ENCODE results near the gene IGFBP3. TPM values are rescaled to one million over a fixed set of nuclear protein-coding genes. Genes with fewer than 3 reads are reported as not detected.

The IGFBP3 gene
- total and polyA plus RNA-seq, 2 donors = 150 to 183 TPM

DNA sequence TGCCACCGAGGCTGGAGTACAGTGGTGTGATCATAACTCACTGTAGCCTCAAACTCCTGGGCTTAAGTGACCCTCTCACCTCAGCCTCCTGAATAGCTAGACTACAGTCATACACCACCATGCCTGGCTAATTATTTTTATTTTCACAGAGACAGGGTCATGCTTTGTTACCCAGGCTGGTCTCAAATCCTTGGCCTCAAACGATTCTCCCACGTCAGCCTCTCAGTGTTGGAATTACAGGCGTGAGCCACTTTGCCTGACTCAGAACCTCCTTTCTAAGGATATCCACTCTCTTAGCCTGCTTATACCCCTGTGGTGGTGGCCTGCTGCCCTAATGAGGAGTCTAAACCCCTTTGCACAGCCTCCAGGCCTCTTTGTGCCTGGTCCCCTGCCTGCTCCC lies 36.9 kb downstream of the IGFBP3 start:
- Histone ChIP-seq H3K36me3 (ENCODE audit: insufficient read depth) (no peaks in the 10 kb centered on the region), H3K4me1 (ENCODE audit: insufficient read depth) (no peaks in the 10 kb centered on the region), H3K4me3 (ENCODE audit: low read depth, low read length) (no peak overlapping the region), H3K27ac (ENCODE audit: low read depth) (no peak overlapping the region)
- DNase-seq (ENCODE audit: extremely low spot score) = no peak
- WGBS = 87% methylated on average over 4 of the region's 4 CpGs

DNA sequence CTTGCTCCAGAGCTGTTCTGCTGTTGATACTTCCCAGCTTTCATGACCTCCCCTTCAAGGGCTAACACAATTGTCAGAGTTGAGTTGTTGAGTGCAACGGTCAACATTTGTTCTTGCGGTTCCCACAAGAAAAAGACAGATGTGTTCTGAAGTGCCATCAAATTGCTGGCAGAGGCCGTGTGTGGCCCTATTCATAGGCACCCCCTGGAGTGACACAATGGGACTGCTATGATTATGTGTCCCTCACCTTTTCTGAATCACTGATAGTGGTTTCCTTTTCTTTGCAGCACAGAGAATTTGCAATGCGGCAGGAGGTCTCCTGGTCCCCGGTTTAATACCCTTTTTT lies 38.6 kb downstream of the IGFBP3 start:
- Histone ChIP-seq H3K4me3 (ENCODE audit: low read depth, low read length) (no peak overlapping the region), H3K36me3 (ENCODE audit: insufficient read depth) (no peaks in the 10 kb centered on the region), H3K27ac (ENCODE audit: low read depth) (no peak overlapping the region), H3K4me1 (ENCODE audit: insufficient read depth) (no peaks in the 10 kb centered on the region)
- WGBS = 75% methylated on average over 5 of the region's 5 CpGs
- no peak for DNase-seq (ENCODE audit: extremely low spot score)

DNA sequence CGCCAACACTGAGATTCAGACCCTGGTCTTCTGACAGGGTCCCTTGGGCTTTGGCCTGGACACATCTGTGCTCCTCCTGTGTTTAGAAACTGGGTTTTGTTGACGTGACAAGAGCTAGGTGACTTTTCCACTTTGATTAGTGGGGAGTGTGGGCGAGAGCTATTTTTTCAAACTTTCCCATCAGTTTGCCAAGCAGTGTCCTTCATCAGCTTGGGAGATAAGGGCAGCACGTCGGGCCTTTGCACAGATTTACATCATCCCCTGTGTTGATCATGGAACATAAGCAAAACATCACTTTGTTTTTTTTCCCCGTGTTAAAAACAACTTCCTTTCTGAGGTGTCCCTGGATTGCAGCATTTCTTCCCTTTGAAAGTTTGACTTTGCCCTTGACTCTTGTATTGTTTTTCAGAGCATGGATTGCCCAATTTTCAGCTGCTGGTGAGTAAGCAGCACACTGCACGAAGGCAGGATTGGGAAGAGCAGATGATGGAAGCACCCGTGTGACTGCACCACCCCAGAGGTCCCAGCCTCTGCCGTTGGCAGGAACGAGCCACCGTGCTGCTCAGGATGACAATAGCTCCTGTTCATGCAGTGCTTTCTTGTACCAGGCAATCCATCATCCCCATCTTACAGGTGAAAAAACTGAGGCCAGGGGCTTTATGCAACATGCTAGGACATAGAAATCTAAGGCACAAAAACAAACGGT lies 39.2 kb downstream of the IGFBP3 start:
- no peak for DNase-seq (ENCODE audit: extremely low spot score)
- H3K4me1 ChIP-seq (ENCODE audit: insufficient read depth) = no peaks in the 10 kb centered on the region
- H3K27ac ChIP-seq (ENCODE audit: low read depth) = no peak overlapping the region
- WGBS = 74% methylated on average over 12 of the region's 12 CpGs
- no peak overlapping the region for H3K4me3 ChIP-seq (ENCODE audit: low read depth, low read length)
- H3K36me3 ChIP-seq (ENCODE audit: insufficient read depth) = no peaks in the 10 kb centered on the region

DNA sequence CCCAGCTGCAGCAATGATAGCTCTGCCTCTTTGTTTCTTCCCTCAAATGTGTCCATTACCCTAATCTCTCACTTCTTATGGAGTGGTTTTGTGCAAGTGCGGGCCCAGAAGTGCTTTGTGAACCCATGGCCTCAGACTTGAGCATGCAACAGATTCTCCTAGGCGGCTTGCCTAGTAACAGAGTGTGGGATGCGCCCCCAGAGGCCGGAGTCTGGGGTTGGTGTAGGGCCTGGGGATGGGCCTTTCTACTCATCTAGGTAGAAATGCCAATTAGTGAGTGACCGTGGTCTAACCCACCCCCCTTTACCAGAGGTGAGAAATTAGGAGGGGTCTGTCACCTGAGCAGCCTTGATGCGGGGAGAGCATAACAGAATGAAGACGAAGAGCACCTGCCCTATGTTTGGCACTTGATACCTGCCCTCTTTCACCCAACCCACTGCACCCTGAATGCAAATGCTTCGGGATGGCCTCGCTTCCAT lies 39.8 kb downstream of the IGFBP3 start:
- Histone ChIP-seq H3K27ac (ENCODE audit: low read depth) (no peak overlapping the region), H3K4me1 (ENCODE audit: insufficient read depth) (no peaks in the 10 kb centered on the region)
- DNase-seq (ENCODE audit: extremely low spot score) = no peak

DNA sequence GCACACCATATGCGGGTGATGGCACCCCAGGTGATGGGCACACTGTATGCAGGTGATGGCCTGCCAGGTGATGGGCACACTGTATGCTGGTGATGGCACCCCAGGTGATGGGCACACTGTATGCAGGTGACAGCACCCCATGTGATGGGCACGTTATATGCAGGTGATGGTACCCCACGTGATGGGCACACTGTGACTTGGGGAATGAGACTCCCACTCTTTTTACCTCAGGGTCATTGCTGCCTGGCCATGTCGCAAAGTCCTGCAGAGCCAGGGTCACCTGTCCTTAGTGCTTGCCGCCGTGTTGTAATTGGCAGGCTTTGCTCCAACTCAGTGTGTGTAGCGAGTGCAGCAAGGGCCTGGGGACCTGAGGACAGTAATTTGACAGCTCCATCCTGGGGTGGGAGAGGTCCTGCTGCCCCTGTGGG lies 40.6 kb downstream of the IGFBP3 start:
- Histone ChIP-seq H3K36me3 (ENCODE audit: insufficient read depth) (no peaks in the 10 kb centered on the region), H3K4me1 (ENCODE audit: insufficient read depth) (no peaks in the 10 kb centered on the region), H3K27ac (ENCODE audit: low read depth) (no peak overlapping the region), H3K4me3 (ENCODE audit: low read depth, low read length) (no peak overlapping the region)
- DNase-seq (ENCODE audit: extremely low spot score) = no peak
- 93% methylated on average over 7 of the region's 7 CpGs for WGBS

More for the DNA sequence above, 39.8 kb downstream of the IGFBP3 start:
- 91% methylated on average over 9 of the region's 9 CpGs for WGBS
- Histone ChIP-seq H3K36me3 (ENCODE audit: insufficient read depth) (no peaks in the 10 kb centered on the region), H3K4me3 (ENCODE audit: low read depth, low read length) (no peak overlapping the region)

DNA sequence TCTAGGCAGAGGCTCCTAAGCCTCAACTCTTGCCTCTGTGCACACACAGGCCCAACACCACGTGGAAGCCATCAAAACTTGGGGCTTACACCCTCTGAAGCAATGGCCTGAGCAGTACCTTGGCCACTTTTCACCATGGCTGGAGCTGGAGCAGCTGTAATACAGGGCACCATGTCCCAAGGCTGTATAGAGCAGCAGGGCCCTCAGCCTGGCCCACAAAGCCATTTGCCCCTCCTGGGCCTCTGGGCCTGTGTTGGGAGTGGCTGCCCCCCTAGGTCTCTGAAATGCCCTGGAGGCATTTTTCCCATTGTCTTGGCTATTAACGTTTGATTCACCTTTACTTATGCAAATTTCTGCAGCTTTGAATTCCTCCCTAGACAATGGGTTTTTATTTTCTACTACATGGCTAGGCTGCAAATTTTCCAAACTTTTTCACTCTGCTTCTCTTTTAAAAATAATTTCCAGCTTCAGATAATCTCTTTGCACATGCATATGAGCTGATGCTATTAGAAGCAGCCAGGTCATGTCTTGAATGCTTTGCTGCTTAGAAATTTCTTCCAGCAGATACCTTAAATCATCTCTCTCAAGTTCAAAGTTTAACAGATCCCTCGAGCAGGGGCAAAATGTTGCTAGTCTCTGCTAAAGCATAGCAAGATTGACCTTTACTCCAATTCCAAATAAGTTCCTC lies 42.5 kb downstream of the IGFBP3 start:
- H3K27ac ChIP-seq (ENCODE audit: low read depth) = no peak overlapping the region
- no peak for DNase-seq (ENCODE audit: extremely low spot score)
- 51% methylated on average over 3 of the region's 3 CpGs for WGBS

DNA sequence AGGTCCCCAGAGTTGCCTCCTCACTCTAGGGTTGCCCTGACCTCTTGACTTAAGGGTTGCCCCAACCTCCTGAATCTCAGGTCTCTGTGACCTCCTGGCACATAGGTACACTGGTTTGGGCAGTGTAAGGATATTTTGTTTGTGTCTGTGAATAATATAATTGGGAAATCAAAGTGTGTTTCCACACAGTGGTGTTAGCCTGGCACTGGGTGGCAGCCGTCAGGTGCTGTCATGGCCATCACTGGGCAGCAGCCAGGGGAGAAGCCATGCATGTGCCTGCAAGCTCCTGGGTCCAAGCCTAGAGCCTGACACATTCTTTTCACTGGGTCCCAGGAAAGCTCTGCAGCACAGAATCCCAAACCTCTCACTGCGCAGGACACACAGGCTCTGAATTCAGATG lies 44.6 kb downstream of the IGFBP3 start:
- H3K36me3 ChIP-seq (ENCODE audit: insufficient read depth) = no peaks in the 10 kb centered on the region
- no peak overlapping the region for H3K27ac ChIP-seq (ENCODE audit: low read depth)
- no peak overlapping the region for H3K4me3 ChIP-seq (ENCODE audit: low read depth, low read length)
- H3K4me1 ChIP-seq (ENCODE audit: insufficient read depth) = no peaks in the 10 kb centered on the region
- no peak for DNase-seq (ENCODE audit: extremely low spot score)
- 92% methylated on average over 2 of the region's 2 CpGs for WGBS

More for the DNA sequence above, 42.5 kb downstream of the IGFBP3 start:
- no peak overlapping the region for H3K4me3 ChIP-seq (ENCODE audit: low read depth, low read length)
- H3K36me3 ChIP-seq (ENCODE audit: insufficient read depth) = no peaks in the 10 kb centered on the region
- no peaks in the 10 kb centered on the region for H3K4me1 ChIP-seq (ENCODE audit: insufficient read depth)

DNA sequence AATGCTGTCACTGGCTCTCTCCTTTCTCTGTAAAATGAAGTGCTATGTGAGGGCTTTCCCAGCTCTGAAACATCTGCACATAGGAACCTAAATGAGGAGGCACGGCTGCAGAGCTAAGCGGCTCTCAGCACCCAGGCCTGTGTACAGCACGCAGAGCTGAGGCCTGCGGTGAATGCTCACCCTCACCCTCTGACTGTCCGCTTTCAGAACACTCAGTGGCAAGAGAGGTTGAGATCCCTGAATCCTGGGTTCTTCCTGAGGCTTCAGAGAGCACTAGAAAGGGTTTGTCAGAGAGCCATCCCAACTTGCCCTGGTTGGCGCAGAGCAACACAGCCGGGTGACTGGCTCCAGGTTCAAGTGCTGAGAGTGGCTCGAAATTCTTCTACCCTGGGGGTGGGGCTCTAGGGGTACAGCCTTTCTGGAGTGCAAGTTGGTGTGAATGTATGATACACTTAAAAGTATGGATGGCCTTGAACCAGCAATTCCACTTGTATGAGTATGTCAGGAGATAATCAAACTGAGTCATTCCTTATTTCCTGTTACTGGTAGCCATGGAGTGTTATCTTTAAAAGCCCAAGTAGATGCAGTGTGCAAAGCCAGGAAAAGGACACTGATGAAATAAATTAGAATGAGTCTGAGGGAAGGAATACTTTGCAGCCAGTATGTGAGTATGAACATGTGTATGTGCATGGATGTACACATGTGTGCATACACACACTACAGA lies 46.5 kb downstream of the IGFBP3 start:
- Histone ChIP-seq H3K4me3 (ENCODE audit: low read depth, low read length) (no peak overlapping the region), H3K4me1 (ENCODE audit: insufficient read depth) (no peaks in the 10 kb centered on the region), H3K36me3 (ENCODE audit: insufficient read depth) (no peaks in the 10 kb centered on the region), H3K27ac (ENCODE audit: low read depth) (no peak overlapping the region)
- no peak for DNase-seq (ENCODE audit: extremely low spot score)
- WGBS = 92% methylated on average over 8 of the region's 8 CpGs

DNA sequence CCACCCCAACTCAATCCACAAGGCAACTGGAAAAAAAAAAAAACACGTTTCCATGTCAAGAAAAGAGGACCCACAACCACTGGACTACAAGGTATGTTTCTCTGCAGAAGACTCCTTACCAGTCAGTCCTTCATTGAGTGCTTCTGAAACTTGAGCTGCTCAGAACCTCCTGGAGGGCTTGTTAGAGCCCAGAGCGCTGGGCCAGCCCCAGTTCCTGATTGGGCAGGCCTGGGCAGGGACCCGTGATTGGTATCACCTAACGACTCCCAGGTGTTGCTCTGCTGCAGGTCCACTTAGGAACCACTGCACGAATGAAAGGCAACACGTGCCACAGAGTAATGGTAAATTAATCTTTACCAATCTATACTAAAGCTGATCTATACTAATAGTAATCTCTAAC lies 47.7 kb downstream of the IGFBP3 start:
- no peak for DNase-seq (ENCODE audit: extremely low spot score)
- WGBS = 75% methylated on average over 6 of the region's 6 CpGs
- H3K4me1 ChIP-seq (ENCODE audit: insufficient read depth) = no peaks in the 10 kb centered on the region
- no peaks in the 10 kb centered on the region for H3K36me3 ChIP-seq (ENCODE audit: insufficient read depth)
- no peak overlapping the region for H3K4me3 ChIP-seq (ENCODE audit: low read depth, low read length)
- H3K27ac ChIP-seq (ENCODE audit: low read depth) = no peak overlapping the region

DNA sequence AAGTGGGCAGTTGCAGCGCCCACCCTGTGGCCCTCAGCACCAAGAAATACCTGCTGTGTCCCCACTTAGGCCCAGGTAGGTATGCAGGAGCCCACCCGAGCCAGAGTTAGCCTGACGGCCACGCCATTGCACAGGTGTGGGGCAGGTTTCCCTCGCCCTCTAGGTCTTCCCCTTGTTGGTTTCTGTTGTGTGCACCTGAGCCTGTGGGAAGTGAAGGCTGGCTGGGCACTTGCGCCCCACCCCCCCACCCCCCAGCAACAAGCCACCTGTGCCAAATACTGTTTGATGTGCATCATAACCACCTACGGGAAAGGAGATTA lies 48.1 kb downstream of the IGFBP3 start, which contains the start of gene CCDC201:
CCDC201 (minus strand) TSS at position 48 of the 320 bp plus-strand sequence. CDS start 75 bp downstream, outside the sequence.
- Histone ChIP-seq H3K4me3 (ENCODE audit: low read depth, low read length) (no peak within 1 kb of the TSS), H3K27ac (ENCODE audit: low read depth) (no peak within 1 kb of the TSS), H3K4me1 (ENCODE audit: insufficient read depth) (no peaks in the 10 kb centered on the region), H3K36me3 (ENCODE audit: insufficient read depth) (no peaks in the 10 kb centered on the region)
- WGBS = 96% methylated on average over 7 of the region's 7 CpGs
- DNase-seq (ENCODE audit: extremely low spot score) = no peak

DNA sequence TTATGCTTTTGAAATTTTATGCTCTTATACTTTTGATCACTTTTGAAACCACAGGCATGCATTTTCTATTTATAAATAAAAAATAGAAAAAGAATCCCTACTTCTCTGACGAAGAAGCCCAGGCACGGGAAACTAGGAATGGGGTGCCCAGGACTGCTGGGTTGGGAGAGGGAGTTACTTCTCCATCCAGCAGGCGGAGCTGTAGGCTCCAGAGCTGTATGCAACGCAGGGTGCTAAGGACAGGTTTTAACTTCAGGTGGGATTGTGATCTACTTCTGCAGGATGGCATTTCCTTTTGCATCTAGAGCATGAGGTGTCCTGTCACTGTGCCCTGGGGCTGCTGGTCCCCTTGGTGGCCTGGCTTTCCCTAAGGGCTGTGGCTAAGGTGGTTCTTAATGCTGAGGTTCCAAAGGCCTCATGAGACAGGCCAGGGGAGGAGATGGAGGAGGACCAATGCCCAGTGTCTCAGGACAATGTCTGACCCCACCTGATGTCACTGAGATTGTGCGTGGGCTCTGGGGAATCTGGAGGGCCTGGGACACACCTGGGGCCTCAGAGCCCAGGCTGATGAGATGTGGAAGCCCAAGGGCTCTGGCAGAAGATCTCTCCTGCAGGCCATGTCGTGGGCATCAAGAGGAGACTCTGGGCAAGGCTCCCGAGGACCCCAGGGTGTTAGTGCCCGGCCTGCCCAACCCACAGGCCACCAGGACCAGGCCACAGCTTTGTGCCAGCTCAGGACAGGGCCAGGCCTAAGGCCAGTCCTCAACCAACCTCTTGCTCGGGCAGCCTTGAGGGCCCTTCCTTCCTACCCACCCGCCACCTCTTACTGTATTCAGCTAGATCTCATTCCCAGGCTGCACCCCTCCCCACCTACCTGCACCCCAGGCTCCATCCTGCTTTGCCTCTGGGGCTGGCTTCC lies 48.7 kb downstream of the IGFBP3 start:
- Histone ChIP-seq H3K4me1 (ENCODE audit: insufficient read depth) (no peaks in the 10 kb centered on the region), H3K4me3 (ENCODE audit: low read depth, low read length) (no peak overlapping the region), H3K36me3 (ENCODE audit: insufficient read depth) (no peaks in the 10 kb centered on the region), H3K27ac (ENCODE audit: low read depth) (no peak overlapping the region)
- 79% methylated on average over 10 of the region's 10 CpGs for WGBS
- no peak for DNase-seq (ENCODE audit: extremely low spot score)

DNA sequence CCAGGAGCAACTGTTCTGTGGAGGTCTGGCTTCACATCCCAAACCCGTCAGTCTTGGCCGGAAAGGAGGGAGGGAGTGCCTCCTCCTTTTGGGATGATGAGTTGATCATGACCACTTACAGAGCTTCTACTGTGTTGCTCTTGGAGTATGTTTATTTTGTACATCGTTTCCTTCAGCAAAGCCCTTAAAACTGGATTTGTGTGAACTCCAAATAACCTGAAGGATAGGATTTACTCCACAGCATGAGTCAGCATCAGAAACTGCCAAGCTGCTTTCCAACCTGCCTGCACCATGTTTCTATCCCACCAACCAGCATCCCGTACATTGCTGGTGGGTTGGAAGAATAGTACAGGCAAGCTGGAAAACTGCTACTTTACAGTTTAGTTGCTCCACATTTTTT lies 51.6 kb downstream of the IGFBP3 start:
- DNase-seq (ENCODE audit: extremely low spot score) = no peak
- WGBS = 43% methylated on average over 4 of the region's 4 CpGs
- Histone ChIP-seq H3K27ac (ENCODE audit: low read depth) (no peak overlapping the region), H3K4me3 (ENCODE audit: low read depth, low read length) (no peak overlapping the region), H3K36me3 (ENCODE audit: insufficient read depth) (no peaks in the 10 kb centered on the region), H3K4me1 (ENCODE audit: insufficient read depth) (no peaks in the 10 kb centered on the region)

DNA sequence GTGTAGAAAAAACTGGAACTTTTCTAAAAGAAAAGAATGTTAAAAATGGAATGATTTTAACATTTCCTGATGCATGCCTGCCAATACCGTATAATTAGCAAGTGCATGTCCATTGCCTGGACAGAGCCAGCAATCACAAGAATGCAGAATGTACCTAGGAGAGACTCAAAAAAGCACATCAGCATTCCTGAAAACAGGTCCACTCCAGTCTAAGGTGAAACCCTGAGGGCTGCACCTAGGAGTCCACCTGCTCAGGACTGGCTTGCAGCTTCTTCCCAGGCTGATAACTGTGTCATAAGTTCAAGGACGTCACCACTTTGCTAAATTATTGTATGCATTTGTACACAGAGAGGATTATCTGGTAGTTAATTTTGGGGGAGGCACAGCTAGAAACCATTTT lies 53.6 kb downstream of the IGFBP3 start:
- Histone ChIP-seq H3K27ac (ENCODE audit: low read depth) (no peak overlapping the region), H3K4me1 (ENCODE audit: insufficient read depth) (no peaks in the 10 kb centered on the region), H3K4me3 (ENCODE audit: low read depth, low read length) (no peak overlapping the region), H3K36me3 (ENCODE audit: insufficient read depth) (no peaks in the 10 kb centered on the region)
- DNase-seq (ENCODE audit: extremely low spot score) = no peak
- 75% methylated on average over 2 of the region's 2 CpGs for WGBS

Measured in urinary bladder (tissue), 4 donors.